Neural progenitor cell (in vitro differentiated cells): Measurements from ENCODE around the gene OR5I1. TPM values are rescaled to one million over a fixed set of nuclear protein-coding genes. Genes with fewer than 3 reads are reported as not detected.

Experiments used
- DNase-seq: peaks from one replicate; pipeline ENCODE4 v3.0.0-alpha.2; 2016; ENCODE audit warnings: low spot score
- H2AFZ ChIP-seq: fragments of 200-600 bp; sonication (generic); replicated peaks from 2 replicates; pipeline ENCODE4 v1.6.1; 2016; ENCODE audit warnings: antibody characterized with exemption
- H3F3A ChIP-seq: fragments of 200-600 bp; sonication (generic); 2 replicates; pipeline ENCODE4 v1.6.1; 2016; ENCODE audit warnings: antibody characterized with exemption, low read depth
- H3K27ac ChIP-seq: fragments of 200-600 bp; sonication (generic); 2 replicates; pipeline ENCODE4 v1.5.1; 2016; ENCODE audit warnings: mild to moderate bottlenecking
- H3K27me3 ChIP-seq: fragments of 200-600 bp; sonication (generic); 2 replicates; pipeline ENCODE4 v1.6.1; 2016; ENCODE audit warnings: mild to moderate bottlenecking, moderate library complexity
- H3K36me3 ChIP-seq: fragments of 200-600 bp; sonication (generic); 2 replicates; pipeline ENCODE4 v1.5.1; 2016
- H3K4me1 ChIP-seq: fragments of 200-600 bp; sonication (generic); 2 replicates; pipeline ENCODE4 v1.6.1; 2016; ENCODE audit warnings: mixed run types
- H3K4me2 ChIP-seq: fragments of 200-600 bp; sonication (generic); 2 replicates; pipeline ENCODE4 v1.6.1; 2016
- H3K4me3 ChIP-seq: fragments of 200-600 bp; sonication (generic); 2 replicates; pipeline ENCODE4 v1.5.1; 2016
- H3K79me2 ChIP-seq: fragments of 200-600 bp; sonication (generic); 2 replicates; pipeline ENCODE4 v1.6.1; 2016; ENCODE audit warnings: low read depth
- H3K9ac ChIP-seq: fragments of 200-600 bp; sonication (generic); 2 replicates; pipeline ENCODE4 v1.6.1; 2016
- H3K9me3 ChIP-seq: fragments of 200-600 bp; sonication (generic); 2 replicates; pipeline ENCODE4 v1.5.1; 2016; ENCODE audit warnings: low read depth
- H4K20me1 ChIP-seq: fragments of 200-600 bp; sonication (generic); 2 replicates; pipeline ENCODE4 v1.6.1; 2016; ENCODE audit warnings: low read depth
- H3K27ac Mint-ChIP-seq: 3 replicates; pipeline ENCODE4 v1.8.0; 2021; ENCODE audit warnings: mixed read lengths
- H3K27me3 Mint-ChIP-seq: 2 replicates; pipeline ENCODE4 v1.8.0; 2022; ENCODE audit warnings: low read depth, mild to moderate bottlenecking, inconsistent platforms, moderate library complexity, mixed read lengths; ENCODE audit not compliant: insufficient read depth
- H3K36me3 Mint-ChIP-seq: 3 replicates; pipeline ENCODE4 v1.8.0; 2021; ENCODE audit warnings: mixed read lengths
- H3K4me1 Mint-ChIP-seq: 3 replicates; pipeline ENCODE4 v1.8.0; 2021; ENCODE audit warnings: mixed read lengths
- H3K4me3 Mint-ChIP-seq: 3 replicates; pipeline ENCODE4 v1.8.0; 2021; ENCODE audit warnings: mild to moderate bottlenecking, moderate library complexity, mixed read lengths
- H3K9me3 Mint-ChIP-seq: 3 replicates; pipeline ENCODE4 v1.8.0; 2020; ENCODE audit warnings: mixed read lengths
- CTCF ChIP-seq: fragments of 200-600 bp; sonication (generic); IDR thresholded peaks from 2 replicates; pipeline ENCODE4 v1.5.1; 2017; ENCODE audit warnings: antibody characterized with exemption, mild to moderate bottlenecking
- EZH2 ChIP-seq: fragments of 200-600 bp; sonication (generic); IDR thresholded peaks from 2 replicates; pipeline ENCODE4 v1.6.1; 2017; ENCODE audit warnings: antibody characterized with exemption, mild to moderate bottlenecking, moderate library complexity
- EZH2phosphoT487 ChIP-seq: fragments of 200-600 bp; sonication (generic); IDR thresholded peaks from 2 replicates; pipeline ENCODE4 v1.6.1; 2017; ENCODE audit warnings: antibody characterized with exemption
- total RNA-seq: library from RNA; depleted of rRNA; stranded (reverse); fragments of >200 nt; gene quantifications from 2 replicates; pipeline ENCODE4 v1.2.3, GENCODE V29; 2015; ENCODE audit warnings: low replicate concordance

Gene OR5I1
- total RNA-seq, result not detected in 2 replicates

- H3K9ac ChIP-seq, result no peak within 1 kb of the TSS
- H3K79me2 ChIP-seq, result no peaks in the 10 kb centered on the region
- DNase-seq, result no peak
- no peak within 1 kb of the TSS for H3K4me3 Mint-ChIP-seq
- H3K27ac Mint-ChIP-seq, result no peak within 1 kb of the TSS
- no peaks in the 10 kb centered on the region for H3K4me1 Mint-ChIP-seq
- H3K36me3 ChIP-seq, result no peaks in the 10 kb centered on the region
- no peaks in the 10 kb centered on the region for H3K27me3 ChIP-seq
- TF ChIP-seq CTCF (no peak), EZH2 (no peak), EZH2phosphoT487 (no peak)
- no peak within 1 kb of the TSS for H2AFZ ChIP-seq
- H3K9me3 Mint-ChIP-seq, result peaks cover 2% of the 10 kb centered on the region
- no peak within 1 kb of the TSS for H3K4me2 ChIP-seq
- no peak within 1 kb of the TSS for H3K27ac ChIP-seq
- H3K27me3 Mint-ChIP-seq, result no peaks in the 10 kb centered on the region
- no peaks in the 10 kb centered on the region for H4K20me1 ChIP-seq
- H3K4me3 ChIP-seq, result no peak within 1 kb of the TSS
- H3F3A ChIP-seq, result no peaks in the 10 kb centered on the region
- no peaks in the 10 kb centered on the region for H3K36me3 Mint-ChIP-seq
- H3K4me1 ChIP-seq, result no peaks in the 10 kb centered on the region
- H3K9me3 ChIP-seq, result no peaks in the 10 kb centered on the region
Observed at GRCh38 chr11:55936300-55936699, at the start of gene OR5I1. Gene OR5I1, minus strand, starts transcription at chr11:55936400. Its CDS starts 0 bp downstream, at chr11:55936400.

GRCh38 chr11:55970935-55971334 is 34.7 kb upstream of the OR5I1 start:
- Mint-ChIP-seq H3K36me3 (no peaks in the 10 kb centered on the region), H3K27ac (no peak overlapping the region), H3K4me3 (no peak overlapping the region), H3K27me3 (no peaks in the 10 kb centered on the region), H3K9me3 (peaks cover 3% of the 10 kb centered on the region), H3K4me1 (no peaks in the 10 kb centered on the region)
- no peaks in the 10 kb centered on the region for H3F3A ChIP-seq
- H3K4me3 ChIP-seq, result no peak overlapping the region
- DNase-seq, result no peak
- no peaks in the 10 kb centered on the region for H3K9me3 ChIP-seq
- no peak overlapping the region for H2AFZ ChIP-seq
- TF ChIP-seq EZH2 (no peak), EZH2phosphoT487 (no peak), CTCF (no peak)
- no peaks in the 10 kb centered on the region for H3K27me3 ChIP-seq
- no peaks in the 10 kb centered on the region for H4K20me1 ChIP-seq
- H3K79me2 ChIP-seq, result no peaks in the 10 kb centered on the region
- H3K9ac ChIP-seq, result no peak overlapping the region
- no peak overlapping the region for H3K27ac ChIP-seq
- no peaks in the 10 kb centered on the region for H3K36me3 ChIP-seq
- H3K4me1 ChIP-seq, result no peaks in the 10 kb centered on the region
- H3K4me2 ChIP-seq, result no peak overlapping the region

GRCh38 chr11:55969845-55970244 is 33.6 kb upstream of the OR5I1 start, which contains the start of gene OR10AG1:
Gene OR10AG1, minus strand, starts transcription at chr11:55969945. Its CDS starts 38 bp downstream, at chr11:55969907.
- Histone ChIP-seq H3K9me3 (no peaks in the 10 kb centered on the region), H4K20me1 (no peaks in the 10 kb centered on the region), H3K36me3 (no peaks in the 10 kb centered on the region), H2AFZ (no peak within 1 kb of the TSS), H3K9ac (no peak within 1 kb of the TSS), H3K27me3 (no peaks in the 10 kb centered on the region), H3K27ac (no peak within 1 kb of the TSS), H3K4me2 (no peak within 1 kb of the TSS), H3K4me1 (no peaks in the 10 kb centered on the region), H3F3A (no peaks in the 10 kb centered on the region), H3K79me2 (no peaks in the 10 kb centered on the region), H3K4me3 (no peak within 1 kb of the TSS)
- no peak within 1 kb of the TSS for H3K27ac Mint-ChIP-seq
- no peaks in the 10 kb centered on the region for H3K27me3 Mint-ChIP-seq
- DNase-seq, result no peak
- H3K4me1 Mint-ChIP-seq, result no peaks in the 10 kb centered on the region
- no peak within 1 kb of the TSS for H3K4me3 Mint-ChIP-seq
- no peak for TF ChIP-seq EZH2phosphoT487
- TF ChIP-seq CTCF, result no peak
- no peak for TF ChIP-seq EZH2
- peaks cover 3% of the 10 kb centered on the region for H3K9me3 Mint-ChIP-seq
- no peaks in the 10 kb centered on the region for H3K36me3 Mint-ChIP-seq
